PFSK-1 (cell line): ENCODE measurements around the gene MAGI1.

Experiments used
- FOXP2 ChIP-seq: optimal IDR thresholded peaks from 2 replicates; pipeline ENCODE3; 2011; ENCODE audit warnings: borderline replicate concordance, control low read depth, inconsistent platforms; ENCODE audit not compliant: insufficient read depth; ENCODE audit errors: extremely low read length, extremely low read depth
- POLR2AphosphoS5 ChIP-seq: IDR thresholded peaks from 2 replicates; pipeline ENCODE4 v1.6.1; 2012; ENCODE audit warnings: low read depth, mild to moderate bottlenecking, control low read depth, low read length, moderate library complexity
- SIN3A ChIP-seq: IDR thresholded peaks from 2 replicates; pipeline ENCODE4 v1.6.1; 2012; ENCODE audit warnings: mild to moderate bottlenecking, low read length, moderate library complexity, borderline replicate concordance; ENCODE audit not compliant: insufficient read depth
- TAF1 ChIP-seq: IDR thresholded peaks from 2 replicates; pipeline ENCODE4 v1.6.1; 2012; ENCODE audit warnings: low read length, control low read depth, borderline replicate concordance; ENCODE audit not compliant: insufficient read depth
- TF ChIP-seq, protein P1 (sequence below), 2 experiments: IDR thresholded peaks; 2 replicates each; pipeline versions ENCODE4 v1.6.1 to v1.8.0; 2011 to 2012; ENCODE audit warnings: low read depth in 2 of 2, low read length in 2 of 2, control low read depth in 1 of 2, inconsistent platforms in 1 of 2, mild to moderate bottlenecking in 1 of 2, moderate library complexity in 1 of 2; ENCODE audit not compliant: insufficient read depth in 1 of 2

DNA sequence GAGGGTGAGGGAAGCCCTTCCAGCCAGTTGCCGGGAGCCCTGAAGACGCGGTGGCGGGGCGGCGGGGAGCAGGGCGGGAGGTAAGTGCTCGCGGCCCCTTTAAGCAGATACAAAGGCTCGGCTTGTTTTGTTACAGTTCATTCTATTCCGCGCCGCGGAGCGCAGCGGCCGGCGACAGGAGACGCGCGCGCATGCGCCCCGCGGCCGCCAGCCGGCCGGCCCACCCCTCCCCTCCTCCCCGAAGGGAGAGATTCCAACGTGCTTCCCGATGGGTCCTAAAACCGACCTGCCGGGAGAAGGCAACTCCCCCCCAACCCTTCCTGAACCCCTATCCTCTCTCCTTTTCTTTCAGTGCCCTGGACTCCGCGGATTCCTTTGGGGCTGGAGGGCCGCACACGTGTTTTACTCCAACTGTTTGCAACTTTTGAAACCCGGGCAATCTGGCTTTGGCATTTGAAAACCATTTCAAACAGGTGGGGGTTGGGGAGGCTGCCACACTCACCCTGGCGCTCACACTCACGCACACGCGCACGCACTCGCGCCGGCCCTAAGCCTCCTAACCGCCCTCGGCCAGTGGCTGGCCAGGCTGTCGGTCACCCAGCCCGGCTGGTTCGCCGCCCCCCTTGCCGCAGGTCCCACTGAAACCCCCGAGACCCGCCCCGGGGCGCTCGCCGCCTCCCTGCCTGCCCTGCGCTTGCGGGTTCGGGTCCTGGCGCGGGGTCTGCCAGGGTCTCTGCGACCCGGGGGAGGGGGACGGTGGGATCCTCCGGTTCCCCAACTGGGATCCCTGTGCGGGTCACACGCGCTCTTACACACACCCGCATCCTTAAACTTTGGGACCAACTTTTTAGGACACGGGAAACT, at the start of gene MAGI1:
- TF ChIP-seq SIN3A (no peak), POLR2AphosphoS5 (no peak), TAF1 (no peak), FOXP2 (peak; percentile 15)
- TF ChIP-seq, protein P1, sequence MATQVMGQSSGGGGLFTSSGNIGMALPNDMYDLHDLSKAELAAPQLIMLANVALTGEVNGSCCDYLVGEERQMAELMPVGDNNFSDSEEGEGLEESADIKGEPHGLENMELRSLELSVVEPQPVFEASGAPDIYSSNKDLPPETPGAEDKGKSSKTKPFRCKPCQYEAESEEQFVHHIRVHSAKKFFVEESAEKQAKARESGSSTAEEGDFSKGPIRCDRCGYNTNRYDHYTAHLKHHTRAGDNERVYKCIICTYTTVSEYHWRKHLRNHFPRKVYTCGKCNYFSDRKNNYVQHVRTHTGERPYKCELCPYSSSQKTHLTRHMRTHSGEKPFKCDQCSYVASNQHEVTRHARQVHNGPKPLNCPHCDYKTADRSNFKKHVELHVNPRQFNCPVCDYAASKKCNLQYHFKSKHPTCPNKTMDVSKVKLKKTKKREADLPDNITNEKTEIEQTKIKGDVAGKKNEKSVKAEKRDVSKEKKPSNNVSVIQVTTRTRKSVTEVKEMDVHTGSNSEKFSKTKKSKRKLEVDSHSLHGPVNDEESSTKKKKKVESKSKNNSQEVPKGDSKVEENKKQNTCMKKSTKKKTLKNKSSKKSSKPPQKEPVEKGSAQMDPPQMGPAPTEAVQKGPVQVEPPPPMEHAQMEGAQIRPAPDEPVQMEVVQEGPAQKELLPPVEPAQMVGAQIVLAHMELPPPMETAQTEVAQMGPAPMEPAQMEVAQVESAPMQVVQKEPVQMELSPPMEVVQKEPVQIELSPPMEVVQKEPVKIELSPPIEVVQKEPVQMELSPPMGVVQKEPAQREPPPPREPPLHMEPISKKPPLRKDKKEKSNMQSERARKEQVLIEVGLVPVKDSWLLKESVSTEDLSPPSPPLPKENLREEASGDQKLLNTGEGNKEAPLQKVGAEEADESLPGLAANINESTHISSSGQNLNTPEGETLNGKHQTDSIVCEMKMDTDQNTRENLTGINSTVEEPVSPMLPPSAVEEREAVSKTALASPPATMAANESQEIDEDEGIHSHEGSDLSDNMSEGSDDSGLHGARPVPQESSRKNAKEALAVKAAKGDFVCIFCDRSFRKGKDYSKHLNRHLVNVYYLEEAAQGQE (IDR thresholded peaks at IDR 0.05; ENCODE audit: insufficient read depth in 1 of 2, low read depth in 2 of 2, low read length in 2 of 2): no peak
